Activated CD8-positive, alpha-beta memory T cell treated with anti-CD3 and anti-CD28 coated beads, Interleukin-2, amount 50 U/mL, for 4 hours (primary cell): ENCODE data around the gene DYDC1.
"Not testable (repeated sequence)": the region's sequence is repeated elsewhere in the genome, so short reads cannot be mapped to it uniquely, and the experiment has no call there.

Experiments
- DNase-seq: peaks from one replicate; pipeline ENCODE4 v3.0.0-alpha.2; 2020

The DYDC1 gene

DNA sequence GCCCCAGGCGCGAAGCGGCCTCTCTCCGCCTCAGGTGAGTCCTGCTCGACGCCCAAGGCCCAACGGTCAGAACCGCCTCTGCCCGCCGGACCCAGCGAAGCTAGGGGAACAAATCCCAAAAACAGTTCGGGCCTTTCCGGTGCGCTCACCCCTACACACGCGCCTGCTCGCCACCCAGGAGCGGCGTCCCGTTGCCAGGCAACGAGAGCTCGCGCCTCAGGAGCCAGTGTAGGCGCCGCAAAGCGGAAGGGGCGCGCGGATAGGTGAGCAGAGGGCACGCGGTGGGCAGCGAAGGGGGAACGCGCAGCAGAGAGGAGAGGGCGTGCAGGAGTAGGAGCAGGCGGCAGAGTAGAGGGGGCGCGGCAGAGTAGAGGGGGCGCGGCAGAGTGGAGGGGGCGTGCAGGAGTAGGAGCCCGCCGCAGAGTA, at the start of gene DYDC1, which contains the start of gene DYDC2:
Gene DYDC1 (minus strand): TSS at position 193 of the 426 bp plus-strand sequence. CDS start 4,154 bp downstream, outside the sequence.
Gene DYDC2 (plus strand): TSS at position 219 of the 426 bp plus-strand sequence. CDS start 5,663 bp downstream, outside the sequence.
- peak; percentile 49 for DNase-seq

DNA sequence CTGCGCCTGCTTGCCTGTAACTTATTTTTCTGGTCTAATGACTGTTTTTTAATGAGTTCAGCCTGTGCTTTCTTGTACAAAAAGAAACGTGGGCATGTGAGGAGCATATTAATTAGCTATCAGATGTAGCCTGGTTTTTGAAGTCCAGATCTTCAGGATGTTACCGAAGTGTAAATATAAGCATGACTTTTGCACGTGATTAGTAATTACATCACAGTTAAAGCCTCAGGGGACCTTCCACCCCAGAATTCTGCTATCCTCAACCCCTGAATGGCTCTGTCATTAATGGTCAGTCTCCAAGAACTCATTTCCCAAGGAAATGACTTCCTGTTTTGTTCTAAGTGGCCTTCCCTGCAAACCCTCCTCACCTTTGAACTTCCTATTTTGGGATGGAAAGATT, 49.6 kb upstream of the DYDC1 start:
- no peak for DNase-seq

DNA sequence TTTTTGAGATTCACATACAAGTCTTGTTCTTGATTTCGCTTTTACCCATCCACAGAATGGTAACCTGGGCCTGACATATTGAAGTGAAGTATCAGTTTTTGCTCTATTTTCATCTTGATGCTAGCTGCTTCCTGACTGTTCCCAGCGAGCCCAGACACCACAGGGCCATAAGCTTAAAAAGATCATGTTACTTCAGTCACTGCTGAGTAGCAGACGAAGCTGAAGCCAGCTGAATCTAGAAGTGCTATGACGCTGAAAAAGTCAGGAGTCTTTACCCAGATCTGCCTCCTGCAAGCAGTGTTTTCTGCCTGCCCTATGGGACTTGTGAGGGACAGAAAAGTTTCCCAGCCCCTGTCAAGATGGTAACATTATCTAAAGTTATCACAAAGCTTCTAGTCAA, 49.1 kb upstream of the DYDC1 start:
- DNase-seq: no peak

DNA sequence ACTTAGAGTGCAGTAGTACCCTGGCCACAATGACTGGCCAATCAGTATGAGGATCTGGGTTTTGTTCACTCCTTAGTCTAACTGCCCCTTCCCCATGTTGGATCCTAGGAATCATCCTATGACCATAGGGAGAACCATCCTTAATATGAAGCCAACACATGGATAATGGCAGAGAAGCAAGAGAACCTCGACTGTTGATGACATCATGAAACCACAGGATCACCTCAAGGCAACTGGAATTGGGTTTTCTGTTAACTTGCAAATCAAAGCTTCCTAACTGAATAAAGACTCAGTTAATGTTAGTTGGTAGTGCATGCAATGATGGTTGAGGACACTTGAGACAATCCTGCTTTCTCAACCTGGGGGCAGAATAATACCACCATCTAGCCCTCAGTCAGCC, 48.5 kb upstream of the DYDC1 start:
- no peak for DNase-seq

DNA sequence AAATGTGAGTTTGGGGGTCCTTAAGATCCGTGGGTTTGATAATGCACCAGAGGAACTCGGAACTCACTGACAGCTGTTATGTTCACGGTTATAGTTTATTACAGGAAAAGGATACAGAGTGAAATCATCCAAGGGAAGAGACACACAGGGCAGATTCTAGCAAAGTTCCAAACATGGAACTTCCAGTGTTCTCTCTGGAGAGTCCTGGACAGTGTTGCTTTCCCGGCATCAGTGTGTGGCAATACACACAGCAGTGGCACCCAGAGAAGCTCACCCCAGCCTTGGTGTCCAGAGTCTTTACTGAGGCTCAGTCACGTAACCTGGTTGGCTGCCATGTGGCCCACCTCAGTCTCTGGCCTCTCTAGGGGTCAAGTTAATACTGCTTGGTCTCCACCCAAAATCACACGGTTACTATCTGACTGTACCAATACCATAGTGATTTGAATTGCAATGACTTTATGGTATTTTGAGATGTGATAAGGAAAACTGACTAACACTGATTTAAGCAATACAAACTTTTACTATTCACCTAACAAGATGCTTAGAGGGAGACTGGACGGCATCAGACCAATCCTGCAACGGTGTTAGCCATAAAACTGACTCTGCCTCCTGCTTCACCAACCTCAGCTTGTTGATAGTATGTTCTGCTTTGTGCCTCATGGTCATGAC, 43.7 kb upstream of the DYDC1 start:
- no peak for DNase-seq

DNA sequence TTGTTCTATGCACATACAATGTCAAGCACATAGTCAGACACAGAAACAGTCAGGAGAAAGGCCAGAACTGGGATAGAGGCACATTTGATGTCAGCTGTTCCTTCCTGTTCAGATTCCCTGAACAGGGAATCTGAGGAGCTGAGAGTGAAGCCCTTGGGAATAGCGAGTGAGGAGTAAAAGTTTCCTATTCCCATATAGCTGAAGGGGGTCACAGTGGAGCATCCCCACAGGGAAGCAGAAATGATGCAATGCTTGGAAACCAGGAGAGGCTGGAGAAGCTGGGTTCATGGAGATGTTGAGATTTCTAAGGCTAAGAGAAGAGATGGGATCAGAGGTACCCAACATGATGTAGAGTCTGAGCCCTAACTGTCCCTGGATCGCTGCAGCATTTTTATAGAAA, 40.5 kb upstream of the DYDC1 start:
- no peak for DNase-seq

DNA sequence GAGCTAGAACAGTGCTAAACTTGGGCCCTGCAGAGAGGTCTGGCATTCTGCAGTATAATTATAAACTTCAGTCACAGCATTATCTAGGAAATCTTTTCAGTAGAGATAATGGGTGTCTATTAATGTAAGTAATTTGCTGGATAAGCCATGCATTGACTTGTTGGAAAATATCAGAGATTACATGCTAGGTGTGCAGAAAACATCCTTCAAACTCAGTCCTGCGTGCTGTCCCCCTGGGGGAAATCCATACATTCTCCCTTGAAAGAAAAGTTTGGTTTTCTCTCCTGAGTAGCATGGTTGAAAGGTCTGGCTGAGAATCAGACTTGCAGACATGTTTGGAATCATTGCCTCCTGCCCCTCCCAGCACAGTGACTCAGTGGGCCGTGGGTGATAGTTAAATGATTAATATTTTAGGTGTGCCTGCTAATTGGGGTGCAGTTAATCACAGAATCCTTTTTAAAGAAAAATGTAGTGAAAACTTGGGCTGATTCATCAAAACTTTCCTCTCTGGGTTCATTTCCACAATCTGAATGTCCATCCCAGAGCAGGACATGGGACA, 37.9 kb upstream of the DYDC1 start:
- no peak for DNase-seq

DNA sequence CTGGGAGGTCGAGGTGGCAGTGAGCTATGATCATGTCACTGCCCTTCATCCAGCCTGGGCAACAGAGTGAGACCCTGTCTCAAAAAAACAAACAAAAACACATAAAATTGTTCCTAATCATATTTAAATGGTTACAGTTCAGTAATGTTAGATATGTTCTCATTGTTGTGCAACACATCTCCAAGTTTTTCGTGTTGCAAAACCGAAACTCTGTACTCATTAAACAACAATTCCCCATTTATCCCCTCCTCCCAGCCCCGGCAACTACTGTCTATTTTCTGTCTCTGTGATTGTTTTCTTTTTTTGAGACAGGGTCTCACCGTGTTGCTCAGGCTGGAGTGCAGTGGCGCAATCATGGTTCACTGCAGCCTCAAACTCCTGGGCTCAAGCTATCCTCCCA, 35.7 kb upstream of the DYDC1 start:
- no peak for DNase-seq

DNA sequence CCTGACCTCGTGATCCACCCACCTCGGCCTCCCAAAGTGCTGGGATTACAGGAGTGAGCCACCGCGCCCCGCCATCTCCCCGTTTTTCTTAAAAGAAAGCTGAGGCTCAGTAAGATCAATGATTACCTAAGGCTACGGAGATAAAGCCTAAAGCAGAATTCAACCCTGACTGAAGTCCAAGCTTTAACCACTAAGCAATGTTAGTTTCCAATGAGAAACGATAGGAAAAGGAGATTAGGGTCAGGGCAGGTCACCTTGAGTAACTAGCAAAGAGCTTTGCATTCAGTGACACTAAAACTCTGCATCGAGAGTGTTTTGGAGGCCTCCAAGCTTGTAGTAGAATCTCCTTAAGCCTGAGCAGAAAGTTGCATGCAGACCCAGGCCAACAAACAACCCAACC, 34.2 kb upstream of the DYDC1 start:
- DNase-seq: no peak

DNA sequence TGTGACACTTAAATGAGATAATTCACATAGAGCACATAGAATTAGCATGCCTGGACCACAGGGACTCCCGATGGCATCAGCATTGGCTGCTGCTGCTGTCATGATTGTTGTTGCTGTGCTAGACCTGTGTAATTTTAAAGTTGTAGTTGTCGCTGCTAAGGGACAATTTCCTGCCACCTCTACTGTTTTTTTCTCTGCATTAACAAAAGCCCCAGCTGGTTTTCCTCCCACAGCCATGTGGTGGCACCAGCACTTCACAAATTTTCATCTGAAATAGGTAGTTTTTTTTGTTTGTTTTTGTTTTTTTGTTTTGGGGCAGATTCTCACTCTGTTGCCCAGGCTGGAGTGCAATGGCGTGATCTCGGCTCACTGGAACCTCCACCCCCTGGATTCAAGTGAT, 26.4 kb upstream of the DYDC1 start:
- peak; percentile 42 for DNase-seq

DNA sequence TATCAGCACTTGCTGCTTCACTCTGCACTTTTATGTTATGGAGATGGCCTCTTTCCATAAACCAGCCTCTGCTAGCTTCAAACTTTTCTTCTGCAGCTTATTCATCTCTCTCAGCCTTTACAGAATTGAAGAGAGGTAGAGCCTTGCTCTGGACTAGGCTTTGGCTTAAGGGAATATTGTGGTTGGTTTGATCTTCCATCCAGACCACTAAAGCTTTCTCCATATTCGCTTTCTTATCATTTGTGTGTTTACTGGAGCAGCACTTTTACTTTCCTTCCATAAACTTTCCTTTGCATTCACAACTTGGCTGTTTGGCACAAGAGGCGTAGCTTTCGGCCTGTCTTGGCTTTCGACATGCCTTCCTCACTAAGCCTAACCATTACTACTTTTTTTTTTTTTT, 23.6 kb upstream of the DYDC1 start:
- DNase-seq: no peak

DNA sequence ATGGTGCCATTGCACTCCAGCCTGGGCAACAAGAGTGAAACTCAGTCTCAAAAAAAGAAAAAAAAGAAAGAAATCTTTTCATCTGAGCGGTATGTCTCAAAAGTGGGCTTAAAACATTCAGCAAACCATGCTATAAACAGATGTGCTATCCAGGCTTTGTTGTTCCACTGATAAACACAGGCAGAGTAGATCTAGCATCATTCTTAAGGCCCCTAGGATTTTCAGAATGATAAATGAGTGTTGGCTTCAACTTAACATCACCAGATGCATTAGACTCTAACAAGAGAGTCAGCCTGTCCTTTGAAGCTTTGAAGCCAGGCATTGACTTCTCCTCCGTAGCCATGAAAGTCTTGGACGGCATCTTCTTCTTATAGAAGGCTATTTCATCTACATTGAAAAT, 23.1 kb upstream of the DYDC1 start:
- no peak for DNase-seq

DNA sequence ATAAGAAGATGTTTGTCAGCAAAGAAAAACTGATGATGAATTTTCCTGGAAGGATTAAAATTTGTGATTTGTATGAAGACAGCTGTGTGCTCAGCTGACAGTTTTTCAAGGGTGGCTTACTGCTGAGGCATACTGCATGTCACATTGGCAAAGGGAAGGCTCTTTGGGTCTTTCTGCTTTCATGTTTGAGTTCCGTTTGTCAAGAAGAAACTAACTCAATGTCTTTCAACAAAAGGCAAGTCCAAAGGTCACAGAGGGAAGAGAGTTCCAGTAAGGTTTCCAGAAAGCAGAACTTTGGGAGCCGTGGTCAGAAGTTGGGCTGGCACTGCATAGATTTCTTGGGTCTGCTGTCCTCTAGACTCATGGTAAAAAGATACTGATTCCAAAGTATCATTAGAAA, 16.9 kb upstream of the DYDC1 start:
- DNase-seq: no peak

DNA sequence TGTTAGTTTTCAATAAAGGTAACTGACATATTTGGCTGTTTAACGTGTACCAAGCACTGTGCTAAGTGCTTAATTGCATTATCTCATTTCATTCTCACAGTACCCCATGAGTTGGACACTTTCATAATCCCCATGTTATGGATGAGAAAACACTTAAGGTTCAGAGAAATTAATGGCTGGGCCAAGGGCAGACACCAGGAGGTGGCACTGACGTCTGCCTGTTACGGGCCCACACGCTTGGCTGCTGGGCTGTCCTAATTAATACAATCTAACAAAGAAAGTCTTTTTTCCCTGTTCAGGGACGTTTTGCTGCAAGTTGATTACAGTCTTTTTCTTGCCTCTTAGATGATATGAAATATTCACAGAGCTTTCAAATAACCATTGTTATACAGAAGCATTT, 16.1 kb upstream of the DYDC1 start:
- DNase-seq: no peak

DNA sequence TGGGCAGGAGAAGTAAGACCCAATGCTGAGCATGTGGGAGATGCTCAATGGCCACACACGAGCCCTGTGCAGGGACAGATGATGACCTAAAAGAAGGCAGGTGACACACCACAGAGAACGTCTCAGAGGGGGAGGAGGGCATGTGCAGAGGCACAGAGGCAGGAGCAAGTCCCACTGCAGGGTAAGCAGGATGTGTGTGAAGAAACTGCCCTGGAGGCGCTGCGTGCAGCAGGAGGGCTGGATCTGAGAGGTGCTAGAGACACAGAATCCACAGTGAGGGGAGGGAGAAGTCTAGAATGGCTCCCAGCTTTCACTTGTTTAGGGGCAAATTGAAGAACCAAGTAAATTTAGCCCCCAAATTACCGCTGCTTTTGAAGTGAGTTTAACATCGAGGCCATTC, 14.9 kb upstream of the DYDC1 start:
- no peak for DNase-seq

DNA sequence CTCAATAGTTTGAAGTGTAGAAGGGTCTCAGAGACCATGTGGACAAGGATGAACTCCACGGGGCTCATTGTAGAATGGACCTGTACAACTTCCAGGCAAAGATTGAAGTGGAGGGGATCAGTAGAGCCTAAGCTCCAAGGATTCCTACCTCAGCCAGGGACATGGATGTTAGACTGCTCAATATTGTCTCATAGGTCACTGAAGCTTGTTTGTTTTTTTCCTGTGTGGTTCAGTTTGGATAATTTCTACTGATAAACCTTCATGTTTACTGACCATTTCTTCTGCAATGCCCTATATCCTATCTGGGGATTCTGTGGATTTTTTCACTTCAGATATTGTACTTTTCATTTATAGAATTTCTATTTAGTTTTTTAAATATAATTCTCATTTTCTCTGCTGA, 9.0 kb upstream of the DYDC1 start:
- no peak for DNase-seq

DNA sequence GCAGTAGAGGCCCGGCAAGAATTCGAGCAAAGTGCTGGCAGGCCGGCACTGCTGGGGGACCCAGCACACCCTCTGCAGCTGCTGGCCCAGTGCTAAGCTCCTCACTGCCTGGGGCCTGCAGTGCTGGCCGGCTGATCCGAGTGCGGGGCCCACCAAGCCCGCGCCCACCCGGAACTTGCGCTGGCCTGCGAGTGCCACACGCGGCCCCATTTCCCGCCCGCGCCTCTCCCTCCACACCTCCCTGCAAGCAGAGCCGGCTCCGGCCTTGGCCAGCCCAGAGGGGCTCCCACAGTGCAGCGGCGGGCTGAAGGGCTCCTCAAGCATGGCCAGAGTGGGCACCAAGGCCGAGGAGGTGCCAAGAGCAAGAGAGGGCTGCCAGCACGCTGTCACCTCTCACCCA, 3.1 kb upstream of the DYDC1 start:
- no peak for DNase-seq

DNA sequence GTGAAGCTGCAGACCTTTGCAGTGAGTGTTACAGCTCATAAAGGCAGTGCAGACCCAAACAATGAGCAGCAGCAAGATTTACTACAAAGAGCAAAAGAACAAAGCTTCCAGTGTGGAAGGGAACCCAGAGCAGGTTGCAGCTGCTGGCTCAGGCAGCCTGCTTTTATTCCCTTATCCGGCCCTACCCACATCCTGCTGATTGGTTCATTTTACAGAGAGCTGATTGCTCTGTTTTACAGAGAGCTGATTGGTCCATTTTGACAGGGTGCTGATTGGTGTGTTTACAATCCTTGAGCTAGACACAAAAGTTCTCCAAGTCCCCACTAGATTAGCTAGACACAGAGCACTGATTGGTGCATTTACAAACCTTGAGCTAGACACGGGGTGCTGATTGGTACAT, 2.4 kb upstream of the DYDC1 start:
- not testable (repeated sequence) for DNase-seq

DNA sequence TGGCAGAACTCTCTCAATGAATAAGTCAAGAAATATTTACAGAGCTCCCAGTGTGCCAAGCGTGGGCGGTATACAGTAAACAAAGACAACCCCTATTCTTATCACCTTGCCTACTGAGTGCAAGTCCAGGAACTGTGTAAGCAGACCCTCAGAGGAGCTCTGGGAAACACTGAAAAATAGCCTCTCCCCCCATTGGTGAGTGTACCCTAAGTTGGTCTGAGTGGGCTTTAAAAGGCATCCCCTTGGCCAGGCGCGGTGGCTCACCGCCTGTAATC, 1.2 kb upstream of the DYDC1 start:
- no peak for DNase-seq

DNA sequence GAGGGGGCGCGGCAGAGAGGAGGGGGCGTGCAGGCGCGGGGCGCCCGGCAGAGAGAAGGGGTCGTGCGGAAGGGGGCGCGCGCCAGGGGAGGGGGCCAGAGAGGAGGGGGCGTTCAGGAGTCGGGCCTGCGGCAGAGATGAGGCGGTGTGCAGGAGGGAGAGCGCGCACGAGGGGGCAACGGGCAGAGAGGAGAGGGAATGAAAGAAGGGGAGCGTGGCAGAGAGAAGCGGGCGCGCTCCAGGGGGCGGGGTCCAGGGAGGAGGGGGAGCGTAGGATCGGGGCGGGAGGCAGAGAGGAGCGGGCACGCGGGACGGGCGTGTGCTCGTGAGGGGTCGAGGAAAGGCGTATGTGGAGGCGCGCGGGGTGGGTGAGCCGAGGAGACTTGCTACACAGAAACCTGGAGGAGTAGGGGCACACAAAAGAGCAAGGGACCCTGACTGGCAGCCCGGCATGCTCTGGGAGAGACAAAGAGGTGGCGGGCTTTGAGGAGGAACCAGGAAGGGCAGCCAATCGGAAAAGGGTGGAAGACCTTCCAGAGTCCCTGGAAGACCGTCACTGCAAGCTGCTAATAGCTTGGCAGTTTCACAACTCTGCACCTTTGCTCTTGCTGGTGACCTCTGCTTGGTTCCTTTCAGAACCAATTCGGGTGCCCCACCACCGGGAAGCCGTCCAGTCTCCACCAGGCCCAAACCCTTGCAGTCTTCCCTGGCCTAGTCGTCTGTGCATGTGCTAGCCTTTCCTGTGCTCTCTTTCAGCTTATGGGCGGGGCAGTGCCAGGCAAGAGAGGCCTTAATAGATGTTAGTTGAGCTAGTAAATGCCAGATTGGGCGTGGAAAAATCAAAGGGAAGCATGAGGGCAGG, 665 bp upstream of the DYDC1 start:
- peak; percentile 17 for DNase-seq

DNA sequence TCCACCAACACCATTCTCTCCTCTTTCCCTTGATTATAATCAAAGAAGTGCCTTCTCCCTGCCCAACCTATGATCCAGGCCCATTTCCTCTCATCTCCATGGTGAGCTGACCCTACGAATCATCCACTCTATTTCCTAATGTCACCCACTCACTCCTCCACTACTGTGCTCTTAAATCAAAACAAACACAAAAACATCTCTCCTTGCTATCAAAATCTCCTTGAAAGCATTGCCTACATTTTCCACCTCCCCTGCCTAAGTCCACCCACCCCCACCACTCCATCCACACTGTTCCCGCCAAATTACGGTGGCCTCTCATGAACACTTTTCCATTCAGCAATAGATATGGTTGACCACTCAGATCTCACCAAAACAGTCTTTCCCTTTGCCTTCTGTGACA, 5.3 kb downstream of the DYDC1 start:
- DNase-seq: no peak

DNA sequence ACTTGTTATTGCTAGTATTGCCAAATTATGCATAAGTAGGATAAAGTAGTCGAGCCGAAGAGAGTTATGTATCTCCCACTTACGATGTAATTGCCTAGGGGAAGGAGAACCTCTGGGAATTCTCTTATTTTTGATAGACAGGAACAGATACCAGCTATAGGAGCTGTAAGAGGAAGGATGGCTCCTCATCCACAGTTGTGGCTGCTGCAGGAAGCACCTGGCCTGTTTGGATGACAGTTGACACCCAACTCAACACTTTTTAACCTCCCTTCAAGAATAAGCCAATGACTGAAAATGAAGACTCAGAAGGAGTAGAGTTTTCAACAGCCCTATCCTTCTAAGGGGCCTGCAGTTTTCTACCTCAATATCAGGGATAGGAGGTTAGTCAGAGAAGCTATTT, 6.3 kb downstream of the DYDC1 start:
- DNase-seq: no peak

DNA sequence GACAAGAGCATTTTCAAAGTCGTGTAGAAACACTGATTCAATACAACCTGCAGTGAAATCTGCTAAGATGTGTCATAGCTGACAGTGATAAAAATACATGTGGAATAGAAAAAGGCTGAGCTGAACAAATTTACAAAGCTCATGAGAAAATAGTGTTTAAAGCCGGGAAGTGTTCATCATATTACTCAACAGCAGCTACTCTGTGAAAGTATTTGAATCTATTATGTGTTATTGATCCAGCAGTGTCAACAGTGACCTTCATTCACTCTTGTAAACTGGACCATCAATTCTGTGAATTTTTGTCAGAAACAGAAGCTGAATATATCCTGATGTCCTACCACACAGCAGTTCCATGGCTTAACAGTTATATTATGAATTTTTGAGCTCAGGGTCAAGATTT, 11.6 kb downstream of the DYDC1 start:
- no peak for DNase-seq

DNA sequence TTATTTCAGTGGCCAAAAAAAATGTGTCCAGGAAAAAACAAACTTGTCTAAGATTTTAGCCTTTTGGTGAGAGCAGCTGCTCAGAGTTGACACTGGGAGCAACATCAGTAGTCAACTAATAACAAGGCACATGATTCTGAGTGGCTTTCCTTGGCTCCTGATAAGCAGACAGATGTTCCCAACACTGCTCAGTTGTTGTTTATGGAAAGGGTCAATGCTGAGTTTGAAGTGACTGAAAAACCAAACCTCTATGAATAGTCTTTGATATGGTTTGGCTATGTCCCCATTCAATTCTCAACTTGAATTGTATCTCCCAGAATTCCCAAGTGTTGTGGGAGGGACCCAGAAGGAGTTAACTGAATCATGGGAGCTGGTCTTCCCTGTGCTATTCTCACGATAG, 12.3 kb downstream of the DYDC1 start:
- DNase-seq: no peak
